IMR-90 (cell line): ENCODE data around the gene ATP10A. TPM values are rescaled to one million over a fixed set of nuclear protein-coding genes. Genes with fewer than 3 reads are reported as not detected.

ENCODE experiments used
- ATAC-seq: fragments of 200-7000 bp; cut with Tn5 transposase; 2 replicates; pipeline ENCODE4 v1.9.1; 2020; ENCODE audit warnings: low read depth, mild to moderate bottlenecking, moderate library complexity
- BruUV-seq: library from RNA; stranded (reverse); fragments of 400-500 nt; replicated peaks from 2 replicates; lab custom pipeline; 2021; lab: Mats Ljungman, UMichigan
- CTCF ChIA-PET: fragments of 300-600 bp; formaldehyde crosslinking; extraction: SDS; loops from one replicate; lab custom pipeline; 2021; ENCODE audit warnings: antibody characterized with exemption; lab: Yijun Ruan, JAX
- POLR2A ChIA-PET: fragments of 300-600 bp; sonication (Branson Sonifier 250); formaldehyde crosslinking; loops from one replicate; lab custom pipeline; 2022; ENCODE audit warnings: antibody characterized with exemption; ENCODE audit not compliant: unreplicated experiment; lab: Charles Lee
- DNase-seq: peaks from one replicate; pipeline ENCODE4 v3.0.0; 2013
- H2AFZ ChIP-seq: replicated peaks from 2 replicates; pipeline ENCODE3; 2013; ENCODE audit warnings: low read length, mild to moderate bottlenecking; ENCODE audit not compliant: poor library complexity
- H2AK5ac ChIP-seq: 2 replicates; pipeline ENCODE4 v1.6.1; 2013; ENCODE audit warnings: low read depth, low read length, inconsistent platforms
- H2AK9ac ChIP-seq: replicated peaks from 2 replicates; pipeline ENCODE3; 2013; ENCODE audit warnings: mild to moderate bottlenecking, low read depth, low read length, moderate library complexity; ENCODE audit not compliant: poor library complexity
- H2BK120ac ChIP-seq: 2 replicates; pipeline ENCODE4 v1.6.1; 2013; ENCODE audit warnings: low read depth, low read length, inconsistent platforms
- H2BK15ac ChIP-seq: 3 replicates; pipeline ENCODE4 v1.6.1; 2013; ENCODE audit warnings: low read depth, low read length, inconsistent platforms
- H2BK20ac ChIP-seq: 2 replicates; pipeline ENCODE4 v1.6.1; 2013; ENCODE audit warnings: low read depth, mild to moderate bottlenecking, inconsistent platforms, low read length, moderate library complexity
- H2BK5ac ChIP-seq: 2 replicates; pipeline ENCODE4 v1.6.1; 2013; ENCODE audit warnings: mild to moderate bottlenecking, low read depth, low read length, inconsistent platforms; ENCODE audit not compliant: poor library complexity, severe bottlenecking
- H3K14ac ChIP-seq: replicated peaks from 2 replicates; pipeline ENCODE4 v1.6.1; 2013; ENCODE audit warnings: low read depth, low read length, inconsistent platforms
- H3K18ac ChIP-seq: 2 replicates; pipeline ENCODE4 v1.6.1; 2013; ENCODE audit warnings: low read depth, low read length, control low read depth
- H3K23ac ChIP-seq: 2 replicates; pipeline ENCODE4 v1.6.1; 2013; ENCODE audit warnings: low read depth, low read length, inconsistent platforms
- H3K27ac ChIP-seq: 2 replicates; pipeline ENCODE4 v1.5.1; 2013; ENCODE audit warnings: mild to moderate bottlenecking, control low read depth, low read length; ENCODE audit not compliant: insufficient read depth
- H3K27me3 ChIP-seq: 2 replicates; pipeline ENCODE4 v1.6.1; 2013; ENCODE audit warnings: low read length; ENCODE audit not compliant: control insufficient read depth, insufficient read depth
- H3K36me3 ChIP-seq: 2 replicates; pipeline ENCODE4 v1.6.1; 2013; ENCODE audit warnings: low read length, mixed read lengths; ENCODE audit not compliant: control insufficient read depth, insufficient read depth
- H3K4ac ChIP-seq: 2 replicates; pipeline ENCODE4 v1.6.1; 2013; ENCODE audit warnings: low read depth, low read length, inconsistent platforms
- H3K4me1 ChIP-seq: 2 replicates; pipeline ENCODE4 v1.6.1; 2013; ENCODE audit warnings: low read length, mixed read lengths; ENCODE audit not compliant: control insufficient read depth, insufficient read depth
- H3K4me2 ChIP-seq: 2 replicates; pipeline ENCODE4 v1.6.1; 2013; ENCODE audit warnings: low read depth, mild to moderate bottlenecking, control low read depth, low read length, moderate library complexity
- H3K4me3 ChIP-seq: 2 replicates; pipeline ENCODE4 v1.5.1; 2013; ENCODE audit warnings: low read depth, mild to moderate bottlenecking, control low read depth, low read length, moderate library complexity; ENCODE audit not compliant: insufficient read depth
- H3K56ac ChIP-seq: 2 replicates; pipeline ENCODE4 v1.6.1; 2013; ENCODE audit warnings: low read length, inconsistent platforms; ENCODE audit not compliant: insufficient read depth; ENCODE audit errors: extremely low read depth
- H3K79me1 ChIP-seq, 2 experiments: 2 replicates each; pipeline ENCODE4 v1.6.1; 2013; ENCODE audit warnings: low read length in 2 of 2, inconsistent platforms in 1 of 2, low read depth in 1 of 2
- H3K9ac ChIP-seq: 2 replicates; pipeline ENCODE4 v1.6.1; 2013; ENCODE audit warnings: low read depth, low read length, control low read depth
- H3K9me1 ChIP-seq: 2 replicates; pipeline ENCODE4 v1.6.1; 2013; ENCODE audit warnings: low read length, inconsistent platforms; ENCODE audit not compliant: insufficient read depth
- H3K9me3 ChIP-seq: 2 replicates; pipeline ENCODE4 v1.6.1; 2013; ENCODE audit warnings: low read length; ENCODE audit not compliant: control insufficient read depth, insufficient read depth
- H4K20me1 ChIP-seq: 2 replicates; pipeline ENCODE4 v1.6.1; 2013; ENCODE audit warnings: low read length, inconsistent platforms; ENCODE audit not compliant: insufficient read depth
- H4K5ac ChIP-seq: 2 replicates; pipeline ENCODE4 v1.6.1; 2013; ENCODE audit warnings: mild to moderate bottlenecking, low read depth, low read length, control low read depth
- H4K8ac ChIP-seq, 2 experiments: 2 replicates each; pipeline ENCODE4 v1.6.1; 2013; ENCODE audit warnings: low read depth in 2 of 2, low read length in 2 of 2, control low read depth in 1 of 2, inconsistent platforms in 1 of 2
- H4K91ac ChIP-seq: 2 replicates; pipeline ENCODE4 v1.6.1; 2013; ENCODE audit warnings: low read depth, low read length, inconsistent platforms; ENCODE audit not compliant: insufficient read depth
- BHLHE40 ChIP-seq: fragments of 150-350 bp; IDR thresholded peaks from 2 replicates; pipeline ENCODE4 v1.6.1; 2016; ENCODE audit warnings: mild to moderate bottlenecking, low read depth, low read length
- CHD1 ChIP-seq: IDR thresholded peaks from 2 replicates; pipeline ENCODE4 v1.6.1; 2012; ENCODE audit warnings: low read depth, low read length, improper control_type of control experiment
- FOS ChIP-seq: fragments of 150-350 bp; IDR thresholded peaks from 2 replicates; pipeline ENCODE4 v1.6.1; 2016; ENCODE audit warnings: low read depth, low read length
- MAFK ChIP-seq: IDR thresholded peaks from 2 replicates; pipeline ENCODE4 v1.6.1; 2012; ENCODE audit warnings: low read depth, low read length, improper control_type of control experiment
- MAZ ChIP-seq: IDR thresholded peaks from 2 replicates; pipeline ENCODE4 v1.6.1; 2012; ENCODE audit warnings: low read depth, mild to moderate bottlenecking, low read length, improper control_type of control experiment, moderate library complexity, borderline replicate concordance
- MXI1 ChIP-seq: IDR thresholded peaks from 2 replicates; pipeline ENCODE4 v1.6.1; 2012; ENCODE audit warnings: low read depth, mild to moderate bottlenecking, low read length, moderate library complexity, borderline replicate concordance
- NFE2L2 ChIP-seq: fragments of 150-350 bp; IDR thresholded peaks from 2 replicates; pipeline ENCODE4 v1.6.1; 2016; ENCODE audit warnings: low read depth, mild to moderate bottlenecking, low read length
- POLR2A ChIP-seq: IDR thresholded peaks from 2 replicates; pipeline ENCODE4 v1.6.1; 2012; ENCODE audit warnings: mild to moderate bottlenecking, low read depth, low read length
- RAD21 ChIP-seq: IDR thresholded peaks from 2 replicates; pipeline ENCODE4 v1.6.1; 2012; ENCODE audit warnings: low read length, improper control_type of control experiment
- RCOR1 ChIP-seq: IDR thresholded peaks from 2 replicates; pipeline ENCODE4 v1.6.1; 2012; ENCODE audit warnings: mild to moderate bottlenecking, low read length, improper control_type of control experiment; ENCODE audit not compliant: insufficient replicate concordance
- RFX5 ChIP-seq: IDR thresholded peaks from 2 replicates; pipeline ENCODE4 v1.8.0; 2012; ENCODE audit warnings: low read depth, mild to moderate bottlenecking, low read length, moderate library complexity
- SMC3 ChIP-seq: fragments of 150-350 bp; IDR thresholded peaks from 2 replicates; pipeline ENCODE4 v1.6.1; 2016; ENCODE audit warnings: low read depth, mild to moderate bottlenecking, antibody characterized with exemption, low read length, moderate library complexity
- WGBS, 2 experiments: methylation state at CpG; one replicate each; pipeline versions ENCODE4 v1.1.5 to v1.1.7; 2013; ENCODE audit warnings: missing lambda C conversion rate in 2 of 2; ENCODE audit not compliant: insufficient read length in 1 of 2; ENCODE audit errors: extremely low coverage in 2 of 2; 5-methylcytosine and 5-hydroxymethylcytosine counted together
- dilution Hi-C: fragments of 300-500 bp; cut with HindIII; formaldehyde crosslinking; loops from one replicate; pipeline ENCODE4 v1.14.3; 2018; ENCODE audit warnings: low sequenced_read_pairs; ENCODE audit not compliant: unreplicated experiment
- in situ Hi-C: fragments of 300-500 bp; cut with MboI; formaldehyde crosslinking; loops from 3 replicates; pipeline ENCODE4 v1.14.3; 2019; ENCODE audit warnings: low sequenced_read_pairs, inconsistent platforms, mixed read lengths
- intact Hi-C: fragments of 100-400 bp; cut with micrococcal nuclease; formaldehyde crosslinking; loops from 2 replicates; pipeline ENCODE4 v1.10.0; 2022
- polyA plus RNA-seq, 3 experiments: library from polyadenylated mRNA; depleted of rRNA; stranded (reverse); fragments of >200 nt; gene quantifications; 2 replicates each; pipeline ENCODE4 v1.2.3, GENCODE V29; 2012; ENCODE audit warnings: low replicate concordance in 1 of 3
- total RNA-seq: library from RNA; depleted of rRNA; stranded (reverse); fragments of >200 nt; gene quantifications from 2 replicates; pipeline ENCODE4 v1.2.3, GENCODE V29; 2012
- TF ChIP-seq, protein P1 (sequence below): fragments of 150-350 bp; IDR thresholded peaks from 2 replicates; pipeline ENCODE4 v1.6.1; 2017; ENCODE audit warnings: mild to moderate bottlenecking, antibody characterized with exemption, low read length, low read depth
- TF ChIP-seq, protein P2 (sequence below): fragments of 150-350 bp; IDR thresholded peaks from 2 replicates; pipeline ENCODE4 v1.6.1; 2016; ENCODE audit warnings: low read depth, mild to moderate bottlenecking, low read length, moderate library complexity, borderline replicate concordance

The ATP10A gene
- total and polyA plus RNA-seq, 2 of the 4 experiments (the other 2 are of a cell fraction), result 13.8 to 16.0 TPM

DNA sequence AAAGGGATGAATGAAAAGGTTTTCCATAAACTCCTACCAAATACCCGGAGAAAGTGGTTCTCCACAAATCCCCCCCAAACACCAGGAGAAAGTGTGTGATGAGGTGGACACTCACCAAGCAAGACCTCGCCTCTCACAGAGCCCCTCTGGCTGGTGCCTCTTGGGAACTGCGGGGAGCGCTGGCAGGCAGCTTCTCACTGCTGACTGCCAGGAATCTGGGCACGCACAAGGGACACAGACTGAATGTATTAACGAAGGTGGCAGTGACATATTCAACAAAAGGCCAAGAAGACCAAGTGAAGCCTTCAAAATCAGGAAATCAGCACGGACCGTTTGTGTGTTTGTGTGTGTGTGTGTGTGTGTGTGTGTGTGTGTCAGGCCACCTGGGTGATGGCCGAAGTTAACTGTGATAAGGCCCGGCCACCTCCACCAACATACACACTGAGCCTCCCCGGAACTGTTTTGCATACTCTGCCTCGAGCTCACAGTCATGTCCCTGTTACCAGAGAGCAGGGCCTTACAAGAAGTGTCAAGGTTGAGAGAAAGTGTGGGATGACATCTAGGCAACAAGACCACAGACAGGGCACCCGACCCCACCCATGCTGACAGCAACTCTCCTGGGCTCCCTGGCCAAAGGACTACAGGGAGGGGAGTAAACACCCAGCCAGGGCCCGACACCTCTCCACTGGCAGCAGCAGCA is 18.0 kb downstream of the ATP10A start (continued):
- TF ChIP-seq CHD1, result no peak

DNA sequence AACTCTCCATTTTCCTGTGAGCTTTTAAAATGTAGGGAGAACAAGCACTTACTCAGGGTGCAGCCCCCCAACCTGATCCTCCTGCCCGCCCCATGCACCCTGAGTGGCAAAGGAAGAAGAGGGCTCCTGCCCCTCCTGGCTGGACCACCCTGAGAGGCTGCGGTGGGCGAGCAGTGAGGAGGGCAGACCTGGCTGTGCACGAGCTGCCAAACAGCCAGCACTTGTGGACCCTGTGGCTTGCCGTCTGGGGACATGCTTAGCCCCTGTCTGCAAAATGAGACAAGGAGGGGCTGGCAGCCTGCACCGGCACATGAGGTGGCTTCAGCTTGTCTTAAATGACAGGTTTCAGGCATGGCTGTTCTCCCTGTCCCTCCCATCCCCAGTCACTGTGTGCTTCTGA is 18.6 kb downstream of the ATP10A start:
- 100% methylated on average over 2 of the region's 6 CpGs; no CpG with 5 or more reads in 1 of the 2 experiments for WGBS, 2 experiments
- no peak overlapping the region for H2AFZ ChIP-seq
- H3K4me2 ChIP-seq, result no peak overlapping the region
- H3K4me3 ChIP-seq, result no peak overlapping the region
- no peak overlapping the region for H2AK5ac ChIP-seq
- peaks cover 25% of the 10 kb centered on the region for H3K9me1 ChIP-seq
- no peak overlapping the region; the same call in 1 of the 2 replicates for H3K4ac ChIP-seq
- no peak overlapping the region for H3K23ac ChIP-seq
- no peaks in the 10 kb centered on the region; the same call in 1 of the 2 replicates for H4K20me1 ChIP-seq
- H3K4me1 ChIP-seq, result peaks cover 13% of the 10 kb centered on the region
- no peak overlapping the region for H2BK20ac ChIP-seq
- 0 out of 2 replicates have a peak overlapping the region, but pooled peaks have one; percentile 8 for H4K5ac ChIP-seq
- no TSS peak for BruUV-seq
- H2AK9ac ChIP-seq, result no peak overlapping the region
- no peak overlapping the region for H2BK120ac ChIP-seq
- H4K8ac ChIP-seq, result peak overlapping the region in 1 of 2 experiments; percentile 34; a peak in 1 of 4 replicates
- no peak overlapping the region for H3K14ac ChIP-seq
- ATAC-seq (no peak), DNase-seq (no peak)
- POLR2A ChIA-PET, result no interaction called here
- intact Hi-C loops (no loop called here), dilution Hi-C loops (no loop called here), in situ Hi-C loops (no loop called here)
- CTCF ChIA-PET, result interaction anchor here (0.6 kb wide), 1 partner anchor 74 kb away, joined by 5 read pairs; no protein-coding TSS in a partner anchor
- no peaks in the 10 kb centered on the region for H3K9me3 ChIP-seq
- no peak overlapping the region for H4K91ac ChIP-seq
- H2BK5ac ChIP-seq, result no peak overlapping the region
- H3K9ac ChIP-seq, result no peak overlapping the region
- H3K36me3 ChIP-seq, result no peaks in the 10 kb centered on the region
- no peak overlapping the region for H3K18ac ChIP-seq
- H3K27me3 ChIP-seq, result no peaks in the 10 kb centered on the region
- no peak overlapping the region for H3K27ac ChIP-seq
- no peak for TF ChIP-seq SMC3
- TF ChIP-seq MAFK, result no peak
- no peak for TF ChIP-seq RAD21
- no peak for TF ChIP-seq MXI1
- TF ChIP-seq RCOR1, result no peak
- TF ChIP-seq NFE2L2, result no peak
- no peak for TF ChIP-seq RFX5
- no peak for TF ChIP-seq POLR2A
- no peak for TF ChIP-seq MAZ
- TF ChIP-seq, protein P1, sequence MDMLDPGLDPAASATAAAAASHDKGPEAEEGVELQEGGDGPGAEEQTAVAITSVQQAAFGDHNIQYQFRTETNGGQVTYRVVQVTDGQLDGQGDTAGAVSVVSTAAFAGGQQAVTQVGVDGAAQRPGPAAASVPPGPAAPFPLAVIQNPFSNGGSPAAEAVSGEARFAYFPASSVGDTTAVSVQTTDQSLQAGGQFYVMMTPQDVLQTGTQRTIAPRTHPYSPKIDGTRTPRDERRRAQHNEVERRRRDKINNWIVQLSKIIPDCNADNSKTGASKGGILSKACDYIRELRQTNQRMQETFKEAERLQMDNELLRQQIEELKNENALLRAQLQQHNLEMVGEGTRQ, result no peak
- TF ChIP-seq CHD1, result no peak
- no peak for TF ChIP-seq BHLHE40
- TF ChIP-seq, protein P2, sequence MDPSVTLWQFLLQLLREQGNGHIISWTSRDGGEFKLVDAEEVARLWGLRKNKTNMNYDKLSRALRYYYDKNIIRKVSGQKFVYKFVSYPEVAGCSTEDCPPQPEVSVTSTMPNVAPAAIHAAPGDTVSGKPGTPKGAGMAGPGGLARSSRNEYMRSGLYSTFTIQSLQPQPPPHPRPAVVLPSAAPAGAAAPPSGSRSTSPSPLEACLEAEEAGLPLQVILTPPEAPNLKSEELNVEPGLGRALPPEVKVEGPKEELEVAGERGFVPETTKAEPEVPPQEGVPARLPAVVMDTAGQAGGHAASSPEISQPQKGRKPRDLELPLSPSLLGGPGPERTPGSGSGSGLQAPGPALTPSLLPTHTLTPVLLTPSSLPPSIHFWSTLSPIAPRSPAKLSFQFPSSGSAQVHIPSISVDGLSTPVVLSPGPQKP, result no peak
- TF ChIP-seq FOS, result no peak
- H3K79me1 ChIP-seq, result peaks cover 33 to 83% of the 10 kb centered on the region in 2 experiments
- H2BK15ac ChIP-seq, result no peak overlapping the region
- H3K56ac ChIP-seq, result no peak overlapping the region
